ENCODE results near the gene SIRPA. TPM values are rescaled to one million over a fixed set of nuclear protein-coding genes. Genes with fewer than 3 reads are reported as not detected.

Gene SIRPA
- total RNA-seq, 2 donors from 2014 or later, result 5.1 to 6.3 TPM

DNA sequence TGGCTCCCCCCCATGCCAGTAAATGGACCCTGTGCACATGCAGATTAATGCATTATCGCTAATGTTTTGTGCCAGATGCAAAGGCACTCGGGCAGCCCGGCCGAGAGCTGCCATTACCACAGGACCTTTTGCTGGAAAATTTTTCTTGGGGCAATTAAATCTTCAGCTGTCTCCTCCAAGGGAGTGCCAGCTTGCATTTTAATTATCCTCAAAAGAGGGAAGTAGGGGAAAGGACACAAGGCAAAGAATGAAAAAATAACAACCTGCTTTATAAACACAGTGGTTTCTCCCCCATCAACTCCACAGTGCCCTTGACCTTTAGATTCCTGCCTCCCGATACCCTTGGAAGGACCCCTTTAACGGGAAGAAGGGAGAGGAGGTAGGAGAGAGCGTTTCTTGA lies 50.5 kb downstream of the SIRPA start:
- no peak for DNase-seq
- TF ChIP-seq, protein P1, sequence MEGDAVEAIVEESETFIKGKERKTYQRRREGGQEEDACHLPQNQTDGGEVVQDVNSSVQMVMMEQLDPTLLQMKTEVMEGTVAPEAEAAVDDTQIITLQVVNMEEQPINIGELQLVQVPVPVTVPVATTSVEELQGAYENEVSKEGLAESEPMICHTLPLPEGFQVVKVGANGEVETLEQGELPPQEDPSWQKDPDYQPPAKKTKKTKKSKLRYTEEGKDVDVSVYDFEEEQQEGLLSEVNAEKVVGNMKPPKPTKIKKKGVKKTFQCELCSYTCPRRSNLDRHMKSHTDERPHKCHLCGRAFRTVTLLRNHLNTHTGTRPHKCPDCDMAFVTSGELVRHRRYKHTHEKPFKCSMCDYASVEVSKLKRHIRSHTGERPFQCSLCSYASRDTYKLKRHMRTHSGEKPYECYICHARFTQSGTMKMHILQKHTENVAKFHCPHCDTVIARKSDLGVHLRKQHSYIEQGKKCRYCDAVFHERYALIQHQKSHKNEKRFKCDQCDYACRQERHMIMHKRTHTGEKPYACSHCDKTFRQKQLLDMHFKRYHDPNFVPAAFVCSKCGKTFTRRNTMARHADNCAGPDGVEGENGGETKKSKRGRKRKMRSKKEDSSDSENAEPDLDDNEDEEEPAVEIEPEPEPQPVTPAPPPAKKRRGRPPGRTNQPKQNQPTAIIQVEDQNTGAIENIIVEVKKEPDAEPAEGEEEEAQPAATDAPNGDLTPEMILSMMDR (conservative IDR thresholded peaks at IDR 0.05), result no peak
- Histone ChIP-seq H3K9ac (ENCODE audit: extremely low read depth, low read length, poor library complexity, severe bottlenecking) (no peak overlapping the region), H3K9me3 (ENCODE audit: control insufficient read depth, low read length) (no peaks in the 10 kb centered on the region), H3K4me3 (ENCODE audit: low read length) (no peak overlapping the region), H3K27me3 (ENCODE audit: control insufficient read depth, insufficient read depth, low read length, poor library complexity, severe bottlenecking) (peaks cover 27% of the 10 kb centered on the region), H3K4me1 (ENCODE audit: control insufficient read depth, insufficient read depth, low read length) (peaks cover 2% of the 10 kb centered on the region), H3K27ac (ENCODE audit: low read depth, low read length) (no peak overlapping the region), H3K36me3 (ENCODE audit: control insufficient read depth, insufficient read depth, low read length) (no peaks in the 10 kb centered on the region)
- H3K9me3 Mint-ChIP-seq, result no peaks in the 10 kb centered on the region
- H3K36me3 Mint-ChIP-seq (ENCODE audit: low read depth), result no peaks in the 10 kb centered on the region
- H3K27me3 Mint-ChIP-seq (ENCODE audit: insufficient read depth), result peaks cover 55% of the 10 kb centered on the region
- peaks cover 10% of the 10 kb centered on the region for H3K4me1 Mint-ChIP-seq
- H3K4me3 Mint-ChIP-seq, result no peak overlapping the region
- WGBS, 2 experiments (ENCODE audit: insufficient coverage in 1 of 2, insufficient read length in 1 of 2), result 85 to 97% methylated on average over 4 to 7 of the region's 7 CpGs
- no peak overlapping the region for H3K27ac Mint-ChIP-seq

DNA sequence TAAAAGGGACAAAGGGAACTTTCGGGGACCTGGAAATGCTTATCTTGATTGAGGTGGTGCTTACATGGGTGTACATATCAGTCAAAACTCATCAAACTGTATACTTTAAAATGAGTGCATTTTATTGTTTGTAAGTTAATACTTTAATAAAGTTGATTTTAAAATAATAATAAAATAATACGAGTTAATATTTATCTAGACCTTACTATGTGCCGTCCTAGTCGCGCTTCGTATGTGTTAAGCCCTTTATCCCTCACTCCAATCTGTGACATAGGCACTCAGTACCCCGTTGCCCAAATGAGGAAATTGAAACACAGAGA lies 51.2 kb downstream of the SIRPA start:
- H3K27me3 ChIP-seq (ENCODE audit: control insufficient read depth, insufficient read depth, low read length, poor library complexity, severe bottlenecking), result peaks cover 27% of the 10 kb centered on the region
- Mint-ChIP-seq H3K4me3 (peak overlapping the region; percentile 56), H3K36me3 (ENCODE audit: low read depth) (no peaks in the 10 kb centered on the region), H3K27me3 (ENCODE audit: insufficient read depth) (peaks cover 53% of the 10 kb centered on the region), H3K4me1 (peaks cover 15% of the 10 kb centered on the region), H3K9me3 (no peaks in the 10 kb centered on the region), H3K27ac (peak overlapping the region; percentile 16)
- TF ChIP-seq, protein P1 (conservative IDR thresholded peaks at IDR 0.05), result no peak
- H3K9ac ChIP-seq (ENCODE audit: extremely low read depth, low read length, poor library complexity, severe bottlenecking), result no peak overlapping the region
- H3K4me1 ChIP-seq (ENCODE audit: control insufficient read depth, insufficient read depth, low read length), result peaks cover 8% of the 10 kb centered on the region
- 61 to 64% methylated on average over 5 to 7 of the region's 7 CpGs for WGBS, 2 experiments (ENCODE audit: insufficient coverage in 1 of 2, insufficient read length in 1 of 2)
- DNase-seq, result no peak
- H3K36me3 ChIP-seq (ENCODE audit: control insufficient read depth, insufficient read depth, low read length), result no peaks in the 10 kb centered on the region
- H3K4me3 ChIP-seq (ENCODE audit: low read length), result peak overlapping the region; percentile 70
- H3K9me3 ChIP-seq (ENCODE audit: control insufficient read depth, low read length), result no peaks in the 10 kb centered on the region
- H3K27ac ChIP-seq (ENCODE audit: low read depth, low read length), result no peak overlapping the region

DNA sequence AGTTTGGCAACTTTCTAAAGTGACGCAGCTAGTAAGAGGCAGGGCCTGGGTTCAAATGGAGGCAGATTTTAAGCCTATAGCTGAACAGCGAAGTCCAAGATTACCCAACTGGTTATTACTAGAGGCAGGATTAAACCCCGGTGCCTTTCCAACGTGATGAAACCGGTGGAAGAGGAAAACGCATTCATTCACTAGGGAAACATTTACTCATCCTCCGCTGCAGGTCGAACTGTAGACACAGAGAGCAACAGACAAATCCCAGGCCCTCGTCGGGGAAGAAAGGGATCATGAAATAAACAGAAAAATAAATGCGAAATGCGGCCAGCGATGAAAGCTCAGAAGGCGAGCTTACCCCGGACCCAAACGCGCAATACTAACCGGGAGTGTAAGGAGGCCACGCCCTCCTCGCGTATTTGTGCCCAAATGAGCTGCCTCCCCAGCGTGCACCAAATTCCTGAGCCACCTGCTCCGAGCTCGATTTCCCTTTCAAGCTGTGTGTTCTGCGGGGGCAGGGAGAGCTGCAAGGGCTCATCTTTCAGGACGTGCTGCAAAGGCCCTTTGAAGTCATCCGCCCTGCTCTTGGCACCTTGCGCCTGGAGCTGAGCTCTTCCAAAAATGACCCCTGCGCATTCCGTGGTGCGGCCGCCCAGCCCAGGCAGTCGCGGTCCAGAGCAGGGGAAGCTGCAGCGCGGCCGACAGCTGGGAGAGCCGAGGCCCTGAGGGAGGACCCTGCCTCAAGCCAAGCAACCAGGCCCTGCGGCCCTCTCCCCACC lies 51.7 kb downstream of the SIRPA start:
- peaks cover 8% of the 10 kb centered on the region for H3K4me1 ChIP-seq (ENCODE audit: control insufficient read depth, insufficient read depth, low read length)
- H3K4me3 Mint-ChIP-seq, result peak overlapping the region; percentile 56

More for the DNA sequence above, 51.7 kb downstream of the SIRPA start:
- Histone ChIP-seq H3K36me3 (ENCODE audit: control insufficient read depth, insufficient read depth, low read length) (no peaks in the 10 kb centered on the region), H3K9me3 (ENCODE audit: control insufficient read depth, low read length) (no peaks in the 10 kb centered on the region), H3K4me3 (ENCODE audit: low read length) (peak overlapping the region; percentile 70), H3K27me3 (ENCODE audit: control insufficient read depth, insufficient read depth, low read length, poor library complexity, severe bottlenecking) (peaks cover 27% of the 10 kb centered on the region), H3K9ac (ENCODE audit: extremely low read depth, low read length, poor library complexity, severe bottlenecking) (no peak overlapping the region), H3K27ac (ENCODE audit: low read depth, low read length) (no peak overlapping the region)
- H3K4me1 Mint-ChIP-seq, result peaks cover 19% of the 10 kb centered on the region
- no peaks in the 10 kb centered on the region for H3K9me3 Mint-ChIP-seq
- WGBS, 2 experiments (ENCODE audit: insufficient coverage in 1 of 2, insufficient read length in 1 of 2), result 8 to 9% methylated on average over 16 to 39 of the region's 39 CpGs
- H3K27ac Mint-ChIP-seq, result peak overlapping the region; percentile 16
- DNase-seq, result peak; percentile 94
- no peaks in the 10 kb centered on the region for H3K36me3 Mint-ChIP-seq (ENCODE audit: low read depth)
- TF ChIP-seq, protein P1 (conservative IDR thresholded peaks at IDR 0.05), result no peak
- H3K27me3 Mint-ChIP-seq (ENCODE audit: insufficient read depth), result peaks cover 53% of the 10 kb centered on the region

Data from endodermal cell (in vitro differentiated cells).